ENCODE measurements around the gene REPS2. TPM values are rescaled to one million over a fixed set of nuclear protein-coding genes. Genes with fewer than 3 reads are reported as not detected.

REPS2 gene
- total RNA-seq, 1 donor from 2014 or later = 1.5 TPM

- TF ChIP-seq, protein P1, sequence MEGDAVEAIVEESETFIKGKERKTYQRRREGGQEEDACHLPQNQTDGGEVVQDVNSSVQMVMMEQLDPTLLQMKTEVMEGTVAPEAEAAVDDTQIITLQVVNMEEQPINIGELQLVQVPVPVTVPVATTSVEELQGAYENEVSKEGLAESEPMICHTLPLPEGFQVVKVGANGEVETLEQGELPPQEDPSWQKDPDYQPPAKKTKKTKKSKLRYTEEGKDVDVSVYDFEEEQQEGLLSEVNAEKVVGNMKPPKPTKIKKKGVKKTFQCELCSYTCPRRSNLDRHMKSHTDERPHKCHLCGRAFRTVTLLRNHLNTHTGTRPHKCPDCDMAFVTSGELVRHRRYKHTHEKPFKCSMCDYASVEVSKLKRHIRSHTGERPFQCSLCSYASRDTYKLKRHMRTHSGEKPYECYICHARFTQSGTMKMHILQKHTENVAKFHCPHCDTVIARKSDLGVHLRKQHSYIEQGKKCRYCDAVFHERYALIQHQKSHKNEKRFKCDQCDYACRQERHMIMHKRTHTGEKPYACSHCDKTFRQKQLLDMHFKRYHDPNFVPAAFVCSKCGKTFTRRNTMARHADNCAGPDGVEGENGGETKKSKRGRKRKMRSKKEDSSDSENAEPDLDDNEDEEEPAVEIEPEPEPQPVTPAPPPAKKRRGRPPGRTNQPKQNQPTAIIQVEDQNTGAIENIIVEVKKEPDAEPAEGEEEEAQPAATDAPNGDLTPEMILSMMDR (IDR thresholded peaks at IDR 0.05) = no peak
- peaks cover 20% of the 10 kb centered on the region for H3K27me3 Mint-ChIP-seq (ENCODE audit: unreplicated experiment)
- no peaks in the 10 kb centered on the region for H3K9me3 Mint-ChIP-seq (ENCODE audit: unreplicated experiment)
- DNase-seq (ENCODE audit: extremely low spot score, unreplicated experiment) = no peak
- H3K36me3 Mint-ChIP-seq (ENCODE audit: unreplicated experiment) = no peaks in the 10 kb centered on the region
- H3K27ac Mint-ChIP-seq (ENCODE audit: unreplicated experiment) = no peak overlapping the region
- no peak overlapping the region for H3K4me3 Mint-ChIP-seq (ENCODE audit: unreplicated experiment)
- H3K4me1 Mint-ChIP-seq (ENCODE audit: unreplicated experiment) = no peaks in the 10 kb centered on the region
Measured at GRCh38 chrX:16970977-16971376, 24.5 kb downstream of the REPS2 start.

DNA sequence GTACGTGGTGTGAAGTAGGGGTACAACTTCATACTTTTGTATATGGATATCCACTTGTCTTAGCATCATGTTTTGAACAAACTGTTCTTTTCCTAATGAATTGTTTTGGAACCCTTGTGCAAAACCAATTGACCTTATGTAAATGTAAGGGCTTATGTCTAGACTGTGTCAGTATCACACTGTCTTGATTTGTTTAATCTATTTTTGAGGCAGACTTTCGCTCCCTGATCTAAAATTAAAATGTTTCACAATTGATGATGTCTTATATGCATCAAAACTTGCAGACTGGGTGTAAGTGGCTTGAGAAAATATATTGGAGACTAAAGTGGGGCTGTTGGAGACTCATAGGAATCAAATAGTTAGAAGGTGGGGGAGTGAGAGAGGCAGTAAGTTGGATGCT is 25.2 kb downstream of the REPS2 start:
- no peaks in the 10 kb centered on the region for H3K36me3 Mint-ChIP-seq (ENCODE audit: unreplicated experiment)
- no peak overlapping the region for H3K27ac Mint-ChIP-seq (ENCODE audit: unreplicated experiment)
- H3K9me3 Mint-ChIP-seq (ENCODE audit: unreplicated experiment) = no peaks in the 10 kb centered on the region
- TF ChIP-seq, protein P1 (IDR thresholded peaks at IDR 0.05) = no peak
- no peaks in the 10 kb centered on the region for H3K4me1 Mint-ChIP-seq (ENCODE audit: unreplicated experiment)
- H3K4me3 Mint-ChIP-seq (ENCODE audit: unreplicated experiment) = no peak overlapping the region
- DNase-seq (ENCODE audit: extremely low spot score, unreplicated experiment) = no peak
- peaks cover 21% of the 10 kb centered on the region for H3K27me3 Mint-ChIP-seq (ENCODE audit: unreplicated experiment)

DNA sequence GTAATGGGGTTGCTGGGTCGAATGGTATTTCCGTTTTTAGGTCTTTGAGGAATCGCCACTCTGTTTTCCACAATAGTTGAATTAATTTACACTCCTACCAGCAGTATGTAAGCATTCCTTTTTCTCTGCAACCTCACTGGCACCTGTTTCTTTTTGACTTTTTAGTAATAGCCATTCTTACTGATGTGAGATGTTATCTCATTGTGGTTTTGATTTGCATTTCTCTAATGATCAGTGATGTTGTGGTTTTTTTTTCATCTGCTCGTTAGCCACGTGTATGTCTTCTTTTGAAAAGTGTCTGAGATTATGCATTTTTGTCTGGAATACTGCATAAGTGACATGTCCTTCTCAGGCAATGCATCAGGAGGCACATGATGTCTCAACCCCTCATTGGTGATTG is 28.8 kb downstream of the REPS2 start:
- Mint-ChIP-seq H3K27me3 (ENCODE audit: unreplicated experiment) (peaks cover 21% of the 10 kb centered on the region), H3K36me3 (ENCODE audit: unreplicated experiment) (no peaks in the 10 kb centered on the region), H3K27ac (ENCODE audit: unreplicated experiment) (no peak overlapping the region), H3K4me1 (ENCODE audit: unreplicated experiment) (no peaks in the 10 kb centered on the region), H3K9me3 (ENCODE audit: unreplicated experiment) (no peaks in the 10 kb centered on the region), H3K4me3 (ENCODE audit: unreplicated experiment) (no peak overlapping the region)
- TF ChIP-seq, protein P1 (IDR thresholded peaks at IDR 0.05) = no peak
- DNase-seq (ENCODE audit: extremely low spot score, unreplicated experiment) = no peak

- no peak for DNase-seq (ENCODE audit: extremely low spot score, unreplicated experiment)
- Mint-ChIP-seq H3K36me3 (ENCODE audit: unreplicated experiment) (no peaks in the 10 kb centered on the region), H3K4me1 (ENCODE audit: unreplicated experiment) (no peaks in the 10 kb centered on the region), H3K4me3 (ENCODE audit: unreplicated experiment) (no peak overlapping the region), H3K27me3 (ENCODE audit: unreplicated experiment) (peaks cover 13% of the 10 kb centered on the region), H3K27ac (ENCODE audit: unreplicated experiment) (no peak overlapping the region), H3K9me3 (ENCODE audit: unreplicated experiment) (peaks cover 5% of the 10 kb centered on the region)
- TF ChIP-seq, protein P1 (IDR thresholded peaks at IDR 0.05) = no peak
Measured at GRCh38 chrX:16977771-16978170, 31.3 kb downstream of the REPS2 start.

DNA sequence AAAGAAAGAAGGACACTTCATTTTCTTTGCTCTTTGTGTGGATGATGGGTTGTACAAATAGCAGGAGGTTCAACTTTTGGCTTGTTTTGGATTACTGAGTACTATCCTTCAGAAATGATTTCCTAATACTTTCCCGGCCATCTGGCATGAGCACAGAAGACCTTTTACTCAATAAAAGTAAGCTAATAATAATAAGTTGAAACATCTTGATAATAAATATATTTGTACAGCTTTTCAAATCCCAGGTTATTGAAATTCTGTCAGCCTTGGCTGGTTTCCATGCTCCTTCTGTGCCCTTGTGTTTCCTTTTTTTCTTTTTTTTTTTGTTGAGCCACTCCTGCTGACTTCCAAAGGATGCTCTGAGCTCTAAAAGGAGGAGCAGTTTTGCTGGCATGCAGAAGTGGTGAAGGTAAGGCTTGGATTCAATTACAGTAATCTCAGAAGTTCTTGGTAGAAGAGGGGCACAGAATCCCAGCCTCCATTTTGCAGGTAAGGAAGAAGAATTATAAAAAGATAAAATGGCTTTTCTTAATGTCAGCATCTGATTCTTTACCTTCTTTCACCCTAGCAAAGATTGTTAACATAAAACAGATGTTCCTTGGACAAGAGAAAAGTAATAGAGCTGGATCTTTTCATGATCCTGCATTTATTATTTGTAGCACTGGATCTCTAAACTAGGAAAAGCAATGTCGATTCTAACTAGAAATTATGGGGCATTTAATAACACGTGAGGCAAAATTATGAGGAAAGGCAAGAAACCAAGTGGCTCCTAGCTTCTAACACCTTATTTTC is 31.9 kb downstream of the REPS2 start:
- DNase-seq (ENCODE audit: extremely low spot score, unreplicated experiment) = no peak
- Mint-ChIP-seq H3K27me3 (ENCODE audit: unreplicated experiment) (peaks cover 7% of the 10 kb centered on the region), H3K27ac (ENCODE audit: unreplicated experiment) (no peak overlapping the region), H3K4me1 (ENCODE audit: unreplicated experiment) (no peaks in the 10 kb centered on the region), H3K9me3 (ENCODE audit: unreplicated experiment) (peaks cover 5% of the 10 kb centered on the region), H3K4me3 (ENCODE audit: unreplicated experiment) (no peak overlapping the region), H3K36me3 (ENCODE audit: unreplicated experiment) (no peaks in the 10 kb centered on the region)
- TF ChIP-seq, protein P1 (IDR thresholded peaks at IDR 0.05) = no peak

Measured in osteocyte (in vitro differentiated cells).